AG04450 (cell line): ENCODE measurements around the gene PRKG1. TPM values are rescaled to one million over a fixed set of nuclear protein-coding genes. Genes with fewer than 3 reads are reported as not detected.

Experiments used
- CTCF ChIA-PET: fragments of 300-600, 350-600 bp; formaldehyde crosslinking; extraction: SDS; loops from one replicate; lab custom pipeline; 2022; ENCODE audit warnings: antibody characterized with exemption, inconsistent platforms; lab: Charles Lee
- POLR2A ChIA-PET: fragments of 350-600 bp; formaldehyde crosslinking; extraction: SDS; loops from one replicate; lab custom pipeline; 2021; ENCODE audit warnings: antibody characterized with exemption, inconsistent platforms; lab: Yijun Ruan, JAX
- DNase-seq: peaks from one replicate; pipeline ENCODE4 v3.0.0-alpha.2; 2011; ENCODE audit warnings: low read depth, low spot score
- H3K27ac ChIP-seq: one replicate; pipeline ENCODE4 v1.5.1; 2012; ENCODE audit warnings: low read depth, low read length, control low read depth
- H3K27me3 ChIP-seq: one replicate; pipeline ENCODE4 v1.6.0; 2012; ENCODE audit warnings: low read length; ENCODE audit not compliant: control insufficient read depth, insufficient read depth
- H3K4me3 ChIP-seq: 2 replicates; pipeline ENCODE4 v1.5.1; 2011; ENCODE audit warnings: mild to moderate bottlenecking, low read depth, low read length, control low read depth
- H3K9me3 ChIP-seq: 2 replicates; pipeline ENCODE4 v1.5.1; 2012; ENCODE audit warnings: low read length; ENCODE audit not compliant: control insufficient read depth, insufficient read depth
- CTCF ChIP-seq: IDR thresholded peaks from 2 replicates; pipeline ENCODE4 v1.5.1; 2011; ENCODE audit warnings: low read depth, low read length, control low read depth, inconsistent platforms
- polyA plus RNA-seq: library from polyadenylated mRNA; depleted of rRNA; stranded (reverse); fragments of >200 nt; gene quantifications from 2 replicates; pipeline ENCODE4 v1.2.3, GENCODE V29; 2011

Gene PRKG1
- polyA plus RNA-seq, 1 experiment = 19.0 TPM

- Histone ChIP-seq H3K4me3 (no peak overlapping the region), H3K9me3 (no peaks in the 10 kb centered on the region), H3K27me3 (no peaks in the 10 kb centered on the region), H3K27ac (no peak overlapping the region)
- no peak for TF ChIP-seq CTCF
- POLR2A ChIA-PET = no interaction called here
- DNase-seq = no peak
- CTCF ChIA-PET = no interaction called here
Measured at GRCh38 chr10:51227897-51228713, 153.8 kb downstream of the PRKG1 start.

GRCh38 chr10:51228714-51229100 is 154.4 kb downstream of the PRKG1 start:
- no peak overlapping the region for H3K4me3 ChIP-seq
- H3K27ac ChIP-seq = no peak overlapping the region
- H3K27me3 ChIP-seq = no peaks in the 10 kb centered on the region
- no peak for TF ChIP-seq CTCF
- ChIA-PET CTCF (no interaction called here), POLR2A (no interaction called here)
- no peaks in the 10 kb centered on the region for H3K9me3 ChIP-seq
- no peak for DNase-seq

DNA sequence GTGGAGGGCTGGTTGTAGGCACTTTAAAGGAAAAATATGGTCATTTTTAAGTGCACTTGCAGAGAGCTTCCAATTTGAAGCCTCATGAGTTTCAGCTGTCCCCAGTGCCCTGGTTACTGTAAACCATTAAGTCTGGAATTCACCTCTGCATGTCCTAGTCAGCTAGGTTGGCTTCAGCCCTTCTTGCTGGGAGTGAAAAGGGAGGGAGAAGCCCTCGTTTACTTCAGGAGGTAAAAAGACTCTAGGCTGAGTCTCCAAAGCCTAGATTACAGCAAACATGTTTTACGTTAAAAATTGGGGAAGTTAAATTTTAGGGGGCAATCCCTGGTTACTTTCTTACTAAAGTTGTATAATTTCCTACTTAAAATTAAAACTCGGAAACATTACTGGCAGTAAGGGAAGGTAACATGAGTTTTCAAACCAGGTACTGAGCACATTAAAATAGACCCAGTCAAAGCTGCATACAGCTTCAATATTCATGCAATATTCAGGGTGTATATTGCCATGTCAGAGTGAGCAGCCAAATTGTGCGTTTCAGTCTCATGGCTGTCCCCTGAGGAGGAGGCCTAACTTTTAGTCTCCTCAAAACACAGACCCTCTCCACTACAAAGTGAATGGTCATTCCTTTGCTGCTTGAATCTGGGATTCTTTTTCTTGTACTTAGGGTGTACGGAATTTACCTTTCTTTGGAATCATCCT is 156.7 kb downstream of the PRKG1 start:
- ChIA-PET CTCF (interaction anchor here (0.6 kb wide), 1 partner anchor 192 kb away, joined by 4 read pairs; no protein-coding TSS in a partner anchor), POLR2A (no interaction called here)
- Histone ChIP-seq H3K27me3 (no peaks in the 10 kb centered on the region), H3K4me3 (no peak overlapping the region), H3K9me3 (no peaks in the 10 kb centered on the region), H3K27ac (no peak overlapping the region)
- no peak for DNase-seq
- TF ChIP-seq CTCF = no peak

DNA sequence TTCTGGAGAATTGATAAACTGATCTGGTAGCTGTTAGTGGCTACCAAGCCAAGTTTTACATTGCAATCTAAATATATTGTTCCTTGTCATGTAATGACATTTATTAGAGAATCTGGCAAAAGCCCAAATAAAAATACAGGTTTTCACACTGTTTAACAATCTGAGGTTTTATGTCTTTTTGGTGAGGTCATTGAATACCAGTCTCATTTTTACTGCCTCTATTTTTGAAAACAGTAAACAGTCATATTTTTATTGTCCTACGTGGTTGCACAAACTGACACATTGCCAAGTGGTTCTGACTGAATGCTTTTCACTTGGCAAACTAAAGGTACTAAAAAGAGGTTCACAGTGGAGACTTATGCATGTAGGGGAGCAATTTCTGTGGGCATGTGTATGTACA is 157.5 kb downstream of the PRKG1 start:
- DNase-seq = no peak
- POLR2A ChIA-PET = no interaction called here
- no peak for TF ChIP-seq CTCF
- Histone ChIP-seq H3K27ac (no peak overlapping the region), H3K27me3 (no peaks in the 10 kb centered on the region), H3K4me3 (no peak overlapping the region), H3K9me3 (no peaks in the 10 kb centered on the region)
- CTCF ChIA-PET = interaction anchor here (0.6 kb wide), 1 partner anchor 191 kb away, joined by 4 read pairs; no protein-coding TSS in a partner anchor
